Measurements from ENCODE around the gene CEP131.

The CEP131 gene

GRCh38 chr17:81193051-81193410 lies 29.7 kb downstream of the CEP131 start:
- in situ Hi-C loops (cut with MboI; ENCODE audit: low sequenced_read_pairs): no loop called here

- in situ Hi-C loops (cut with MboI; ENCODE audit: low sequenced_read_pairs): no loop called here
These were observed 30.2 kb downstream of the CEP131 start for GRCh38 chr17:81192386-81193050.

GRCh38 chr17:81191646-81192045 lies 31.1 kb downstream of the CEP131 start:
- in situ Hi-C loops (cut with MboI; ENCODE audit: low sequenced_read_pairs): no loop called here

GRCh38 chr17:81191116-81191515 lies 31.6 kb downstream of the CEP131 start:
- in situ Hi-C loops (cut with MboI; ENCODE audit: low sequenced_read_pairs): no loop called here

GRCh38 chr17:81190591-81190990 lies 32.2 kb downstream of the CEP131 start:
- in situ Hi-C loops (cut with MboI; ENCODE audit: low sequenced_read_pairs): no loop called here

- in situ Hi-C loops (cut with MboI; ENCODE audit: low sequenced_read_pairs): no loop called here
These were observed 32.9 kb downstream of the CEP131 start for GRCh38 chr17:81189670-81190530.

- in situ Hi-C loops (cut with MboI; ENCODE audit: low sequenced_read_pairs): no loop called here
These were observed 33.7 kb downstream of the CEP131 start for GRCh38 chr17:81189016-81189415.

GRCh38 chr17:81188491-81188840 lies 34.3 kb downstream of the CEP131 start:
- in situ Hi-C loops (cut with MboI; ENCODE audit: low sequenced_read_pairs): no loop called here

GRCh38 chr17:81187586-81188490 lies 34.9 kb downstream of the CEP131 start:
- in situ Hi-C loops (cut with MboI; ENCODE audit: low sequenced_read_pairs): no loop called here

- in situ Hi-C loops (cut with MboI; ENCODE audit: low sequenced_read_pairs): no loop called here
These were observed 35.6 kb downstream of the CEP131 start for GRCh38 chr17:81187120-81187519.

GRCh38 chr17:81186203-81186602 lies 36.6 kb downstream of the CEP131 start:
- in situ Hi-C loops (cut with MboI; ENCODE audit: low sequenced_read_pairs): no loop called here

- in situ Hi-C loops (cut with MboI; ENCODE audit: low sequenced_read_pairs): no loop called here
These were observed 38.2 kb downstream of the CEP131 start for GRCh38 chr17:81184555-81184954.

- in situ Hi-C loops (cut with MboI; ENCODE audit: low sequenced_read_pairs): no loop called here
These were observed 39.0 kb downstream of the CEP131 start for GRCh38 chr17:81183807-81184206.

- in situ Hi-C loops (cut with MboI; ENCODE audit: low sequenced_read_pairs): no loop called here
These were observed 39.4 kb downstream of the CEP131 start for GRCh38 chr17:81183316-81183715.

GRCh38 chr17:81182596-81182995 lies 40.2 kb downstream of the CEP131 start:
- in situ Hi-C loops (cut with MboI; ENCODE audit: low sequenced_read_pairs): no loop called here

- in situ Hi-C loops (cut with MboI; ENCODE audit: low sequenced_read_pairs): no loop called here
These were observed 41.0 kb downstream of the CEP131 start for GRCh38 chr17:81181811-81182185.

- in situ Hi-C loops (cut with MboI; ENCODE audit: low sequenced_read_pairs): no loop called here
These were observed 41.6 kb downstream of the CEP131 start for GRCh38 chr17:81180836-81181810.

- in situ Hi-C loops (cut with MboI; ENCODE audit: low sequenced_read_pairs): no loop called here
These were observed 42.9 kb downstream of the CEP131 start for GRCh38 chr17:81179861-81180260.

GRCh38 chr17:81179220-81179619 lies 43.5 kb downstream of the CEP131 start:
- in situ Hi-C loops (cut with MboI; ENCODE audit: low sequenced_read_pairs): no loop called here

All from HL-60/S4 treated with phorbol 12-myristate 13-acetate at 8.2 ng/mL for 4 days and 3 days (cell line).